G401.6 (cell line): ENCODE data around the gene NAXE.
"Not testable (repeated sequence)": the region's sequence is repeated elsewhere in the genome, so short reads cannot be mapped to it uniquely, and the experiment has no call there.

Source experiments
- FAIRE-seq: peaks from 2 replicates; lab custom pipeline; 2012; peaks lifted over from hg19 to GRCh38; lab: Jason Lieb, UNC

NAXE gene

DNA sequence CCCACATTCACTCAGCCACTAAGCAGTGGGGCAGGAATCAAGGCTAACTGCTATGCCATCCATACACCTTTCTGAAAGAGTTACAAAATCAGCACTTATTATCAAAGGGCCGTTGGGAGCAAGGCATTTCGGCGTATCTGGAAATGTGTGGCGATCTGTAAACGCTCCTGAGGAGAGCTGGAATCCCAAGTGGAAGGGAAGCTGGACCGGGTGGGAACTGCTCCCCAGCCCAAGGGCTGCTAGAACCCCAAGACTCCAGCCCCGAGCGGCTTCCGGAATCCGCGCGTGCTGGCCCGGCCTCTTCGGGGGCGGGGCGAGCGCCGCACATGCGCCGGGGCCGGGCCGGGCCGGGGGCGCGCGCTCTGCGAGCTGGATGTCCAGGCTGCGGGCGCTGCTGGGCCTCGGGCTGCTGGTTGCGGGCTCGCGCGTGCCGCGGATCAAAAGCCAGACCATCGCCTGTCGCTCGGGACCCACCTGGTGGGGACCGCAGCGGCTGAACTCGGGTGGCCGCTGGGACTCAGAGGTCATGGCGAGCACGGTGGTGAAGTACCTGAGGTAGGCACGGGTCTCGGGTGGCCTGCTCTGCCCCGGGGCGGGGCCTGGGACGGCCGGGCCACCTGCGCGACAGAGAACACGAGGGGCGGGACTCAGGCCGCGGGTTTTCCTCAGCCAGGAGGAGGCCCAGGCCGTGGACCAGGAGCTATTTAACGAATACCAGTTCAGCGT, at the start of gene NAXE:
Gene NAXE, plus strand, starts transcription at position 345 of the 726 bp plus-strand sequence. Its CDS starts 29 bp downstream, at position 374.
- no peak for FAIRE-seq

DNA sequence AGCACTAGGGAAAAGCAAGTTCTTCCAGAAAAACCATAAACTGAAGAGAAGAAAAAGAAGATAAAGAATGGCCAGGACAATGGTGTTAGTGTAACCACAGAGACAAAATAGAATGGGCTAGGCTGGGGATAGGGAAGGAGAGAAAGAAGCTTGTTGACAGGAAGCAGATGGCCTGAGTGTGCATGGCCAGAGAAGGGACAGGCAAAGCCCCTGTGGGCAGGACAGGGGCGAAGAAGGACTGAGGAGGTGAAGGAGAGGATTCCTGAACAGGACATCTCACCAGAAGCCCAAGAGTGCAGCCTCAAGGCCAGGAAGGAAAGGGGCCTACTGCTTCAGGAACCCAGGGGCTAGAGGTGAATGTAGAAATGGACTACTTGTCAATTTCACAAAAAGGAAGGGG, 48.5 kb upstream of the NAXE start:
- no peak for FAIRE-seq

DNA sequence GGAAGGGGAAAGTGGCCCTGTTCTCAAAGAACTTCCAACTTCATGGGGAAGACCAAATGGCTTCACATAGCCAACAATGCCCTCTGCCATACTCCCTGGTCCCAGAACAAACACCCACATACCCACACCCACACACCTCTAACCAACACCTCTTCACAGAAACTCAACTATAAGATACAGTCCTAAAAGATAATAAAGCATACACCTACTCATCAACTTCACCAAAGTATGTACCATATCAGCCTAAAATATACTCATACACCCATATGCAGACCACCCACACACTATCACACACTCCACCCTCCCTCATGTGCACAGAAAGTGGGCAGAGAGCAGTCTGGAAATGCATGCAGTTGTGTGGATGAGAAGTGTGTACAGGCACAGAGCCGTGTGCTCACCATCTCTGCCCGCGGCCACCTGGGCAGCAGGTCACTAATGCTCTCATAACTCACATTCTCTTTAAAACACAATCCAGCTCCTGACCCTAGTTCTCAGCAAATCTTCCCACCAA, 46.9 kb upstream of the NAXE start:
- no peak for FAIRE-seq

DNA sequence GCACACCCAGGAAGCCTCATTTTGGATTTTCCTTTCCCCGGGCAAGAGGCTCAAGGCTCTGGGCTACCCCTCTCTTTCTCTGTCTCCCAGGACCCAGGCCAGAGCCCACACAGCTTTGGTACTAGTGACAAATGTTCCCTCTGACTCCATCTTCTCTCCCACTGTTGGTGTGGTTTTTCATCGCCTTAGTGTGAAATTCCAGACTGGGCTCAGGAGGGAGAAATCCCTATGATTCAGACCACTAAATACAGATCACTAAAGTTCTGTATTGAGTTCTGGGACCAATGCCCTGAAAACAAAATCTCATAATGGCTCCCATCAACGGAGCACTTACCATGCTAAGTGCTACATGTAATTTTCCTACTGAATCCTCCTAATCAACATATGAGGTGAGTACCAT, 45.3 kb upstream of the NAXE start:
- no peak for FAIRE-seq

DNA sequence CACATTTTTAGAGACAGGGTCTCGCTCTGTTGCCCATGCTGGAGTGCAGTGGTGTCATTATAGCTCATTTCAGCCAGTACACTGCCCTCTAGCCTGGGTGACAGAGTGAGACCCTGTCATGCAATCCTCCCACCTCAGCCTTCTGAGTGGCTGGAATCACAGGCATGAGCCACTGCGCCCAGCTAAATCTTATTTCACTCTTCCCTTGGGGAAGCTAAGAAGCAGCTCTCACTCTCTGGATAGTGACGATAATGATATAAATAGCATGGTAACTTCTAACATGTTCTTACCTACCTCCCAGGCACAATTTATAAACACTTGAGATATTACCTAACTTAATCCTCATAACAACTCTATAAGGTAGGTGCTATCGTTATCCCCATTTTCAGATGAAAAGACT, 44.1 kb upstream of the NAXE start:
- FAIRE-seq, result no peak

DNA sequence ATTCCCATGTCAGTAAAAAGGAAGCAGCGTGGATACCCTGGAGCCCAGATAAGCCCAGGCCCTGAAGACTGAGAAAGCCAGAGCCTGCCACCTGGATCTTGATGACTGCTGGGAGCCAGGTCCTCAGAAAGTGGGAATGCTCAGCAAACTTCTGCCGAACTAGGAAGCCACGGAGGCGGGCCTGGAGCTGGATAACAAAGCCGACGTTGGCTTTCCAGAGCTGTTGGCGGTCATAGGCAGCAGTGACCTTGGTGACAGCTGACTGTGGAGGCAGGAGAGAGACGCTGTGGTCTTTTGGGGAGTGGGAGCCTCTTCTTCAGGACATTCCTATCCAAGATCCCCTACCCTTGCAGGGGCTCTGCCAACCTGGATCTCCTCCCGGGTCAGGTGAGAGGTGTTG, 43.6 kb upstream of the NAXE start:
- no peak for FAIRE-seq

DNA sequence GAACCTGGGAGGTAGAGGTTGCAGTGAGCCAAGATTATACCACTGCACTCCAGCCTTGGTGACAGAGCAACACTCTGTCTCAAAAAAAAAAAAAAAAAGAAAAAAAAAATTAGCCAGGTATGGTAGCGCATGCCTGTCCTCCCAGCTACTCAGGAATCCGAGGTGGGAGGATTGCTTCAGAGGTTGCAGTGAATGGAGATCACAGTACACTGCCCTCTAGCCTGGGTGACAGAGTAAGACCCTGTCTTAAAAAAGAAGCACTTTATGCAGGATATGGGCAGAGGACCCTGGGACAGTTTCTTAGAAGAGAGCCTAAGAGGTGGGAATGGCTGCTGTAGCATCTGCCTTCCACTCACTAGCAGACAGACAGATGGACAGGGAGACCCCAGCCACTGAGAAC, 42.2 kb upstream of the NAXE start:
- FAIRE-seq, result no peak

DNA sequence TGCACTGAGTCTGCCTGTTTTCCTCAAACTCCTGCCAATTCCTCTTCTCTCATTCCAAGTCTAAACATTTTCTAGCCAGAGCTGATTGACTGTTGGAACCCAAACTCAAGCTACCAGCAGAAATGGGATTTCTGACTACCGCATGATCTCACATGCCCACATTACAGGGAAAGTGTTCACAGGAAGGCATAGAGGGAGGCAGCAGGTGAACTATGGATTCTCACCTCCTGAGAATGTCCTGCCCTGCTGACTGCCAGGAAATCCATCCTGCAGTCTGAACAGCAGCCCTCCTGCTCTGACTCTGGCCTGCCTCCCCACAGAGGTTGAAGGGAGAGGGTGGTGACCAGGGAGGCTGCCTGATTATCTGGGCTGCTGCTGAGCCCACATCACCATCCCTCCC, 41.7 kb upstream of the NAXE start:
- FAIRE-seq, result no peak

DNA sequence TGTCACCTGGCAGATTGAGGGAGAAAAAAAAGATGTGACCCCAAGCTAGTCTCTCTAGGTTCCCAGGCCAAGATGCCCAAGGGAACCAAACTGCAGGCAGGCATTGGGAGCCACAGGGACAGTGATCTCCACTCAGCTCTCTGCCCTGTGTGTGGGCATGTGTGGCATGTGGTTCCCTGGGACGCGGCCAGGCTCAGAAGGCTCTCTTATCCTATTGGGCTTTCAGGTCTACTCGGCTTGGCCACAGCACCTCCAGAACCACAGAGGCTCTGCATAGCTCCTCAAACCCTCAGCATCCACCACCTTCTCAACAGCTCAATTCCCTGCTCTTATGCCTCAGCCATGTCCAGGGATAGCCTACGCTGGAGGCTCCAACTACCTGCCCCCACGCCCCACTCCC, 41.2 kb upstream of the NAXE start:
- FAIRE-seq, result no peak

DNA sequence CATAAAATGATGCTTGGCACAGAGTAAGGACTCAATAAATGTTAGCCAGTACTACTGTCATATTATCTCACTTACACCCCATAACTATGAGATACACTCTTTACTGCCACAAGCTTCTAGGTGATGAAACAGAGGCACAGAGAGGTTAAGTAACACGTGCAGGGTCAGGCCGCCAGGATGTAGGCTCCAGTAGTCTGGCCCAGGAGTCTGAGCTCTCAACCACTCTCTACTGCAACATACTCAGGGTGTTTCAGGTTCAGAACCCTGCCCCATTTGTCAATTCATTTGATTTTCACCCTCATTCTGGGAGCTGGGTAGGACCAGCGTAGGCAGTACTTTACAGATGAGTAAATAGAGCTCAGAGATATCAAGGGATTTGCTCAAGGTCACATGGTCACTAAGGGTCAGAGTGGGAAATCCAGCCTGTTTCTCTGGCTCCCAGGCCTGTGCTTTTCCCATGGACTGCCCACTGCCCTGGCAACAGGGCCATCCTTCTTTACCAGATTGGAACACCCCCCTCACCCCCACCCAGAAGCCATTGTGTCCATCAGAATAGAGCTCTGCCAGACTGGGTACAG, 40.4 kb upstream of the NAXE start:
- FAIRE-seq, result no peak

DNA sequence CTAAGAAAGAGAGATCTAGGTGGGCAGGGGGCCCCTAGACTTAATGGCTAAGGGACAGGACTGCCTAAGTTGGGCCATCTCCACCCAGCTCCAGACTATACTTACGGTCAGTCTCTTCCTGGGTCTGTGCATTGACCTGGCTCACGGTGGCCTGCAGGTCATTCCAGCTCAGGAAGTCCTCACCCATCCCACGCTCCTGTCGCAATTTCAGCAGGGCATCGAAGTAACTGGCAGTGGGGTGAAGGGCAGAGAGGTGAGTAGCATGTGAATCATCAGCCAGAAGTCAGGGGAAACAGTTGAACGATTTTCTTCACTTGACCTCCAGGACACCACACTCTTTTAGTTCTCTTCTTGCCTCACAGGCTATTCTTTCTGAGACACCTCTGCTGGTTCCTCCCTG, 39.7 kb upstream of the NAXE start:
- no peak for FAIRE-seq

DNA sequence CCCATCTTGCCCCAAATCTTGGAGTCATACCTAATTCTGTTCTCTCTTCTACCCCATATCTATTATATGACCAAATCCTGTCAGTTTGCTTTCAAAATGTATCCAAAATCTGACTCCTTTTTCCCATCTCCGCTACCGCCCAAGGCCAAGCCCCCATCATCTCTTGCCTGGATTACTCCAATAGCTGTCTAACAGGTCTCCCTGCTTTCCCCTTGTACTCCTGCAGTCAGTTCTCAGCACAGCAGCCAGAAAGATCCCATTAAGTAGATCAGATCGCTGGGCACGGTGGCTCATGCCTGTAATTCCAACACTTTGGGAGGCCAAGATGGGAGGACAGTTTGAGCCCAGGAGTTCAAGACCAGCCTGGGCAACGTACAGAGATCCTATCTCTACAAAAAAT, 39.1 kb upstream of the NAXE start:
- no peak for FAIRE-seq

DNA sequence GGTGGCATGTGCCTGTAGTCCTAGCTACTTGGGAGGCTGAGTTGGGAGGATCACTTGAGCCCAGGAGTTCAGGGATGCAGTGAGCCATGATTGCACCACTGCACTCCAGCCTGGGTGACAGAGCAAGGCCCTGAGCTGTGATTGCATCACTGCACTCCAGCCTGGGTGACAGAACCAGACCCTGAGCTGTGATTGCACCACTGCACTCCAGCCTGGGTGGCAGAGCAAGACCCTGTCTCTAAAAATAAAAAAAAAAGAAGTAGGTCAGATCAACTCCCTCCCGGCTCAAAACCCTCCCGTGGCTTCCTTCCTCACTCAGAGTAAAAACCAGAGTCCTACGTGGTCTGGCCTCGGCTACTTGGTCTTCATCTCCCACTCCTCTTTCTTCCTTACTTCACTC, 38.6 kb upstream of the NAXE start:
- not testable (repeated sequence) for FAIRE-seq

DNA sequence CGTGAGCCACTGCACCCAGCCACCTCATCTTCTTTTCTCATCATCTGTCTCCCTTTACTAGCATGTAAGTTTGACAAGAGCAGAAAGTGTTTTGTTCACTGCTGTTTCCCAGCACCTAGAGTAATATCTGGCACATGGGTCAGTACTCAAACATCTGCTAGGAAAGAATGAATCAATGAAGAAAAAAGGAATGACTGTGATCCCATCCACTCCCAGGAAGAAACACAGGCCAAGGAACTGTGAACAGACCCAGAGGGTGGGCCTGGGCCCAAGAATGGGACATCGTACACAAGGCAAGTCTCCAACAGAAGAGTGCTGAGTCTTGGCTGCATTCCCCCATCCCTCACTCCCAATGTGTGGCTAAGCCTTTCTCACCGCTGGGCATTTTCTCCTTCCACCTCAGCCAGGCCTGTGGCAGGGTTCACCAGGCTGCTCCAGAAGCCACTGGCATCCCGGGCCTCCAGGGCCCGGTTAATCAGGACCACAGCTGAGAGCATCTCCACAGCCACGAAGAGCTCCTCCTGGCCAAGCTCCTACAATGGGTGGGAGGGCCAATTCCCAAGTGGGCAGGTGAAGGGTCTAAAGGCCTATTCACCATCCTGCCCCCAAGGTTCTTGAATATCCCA, 37.6 kb upstream of the NAXE start:
- FAIRE-seq, result no peak

DNA sequence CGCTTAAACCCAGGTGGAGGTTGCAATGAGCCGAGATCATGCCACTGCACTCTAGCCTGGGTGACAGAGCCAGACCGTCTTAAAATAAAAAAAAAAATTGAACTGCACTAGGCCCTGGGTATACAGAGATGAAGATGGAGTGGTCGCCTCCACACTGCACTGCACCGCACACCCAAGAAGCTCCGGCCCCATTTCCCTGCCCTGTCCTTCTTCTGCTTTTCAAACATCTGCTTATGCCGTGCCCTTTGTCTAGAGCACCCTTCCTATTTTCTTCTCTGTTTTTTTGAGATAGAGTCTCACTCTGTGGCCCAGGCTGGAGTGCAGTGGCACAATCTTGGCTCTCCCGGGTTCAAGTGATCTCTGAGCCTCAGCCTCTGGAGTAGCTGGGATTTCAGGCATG, 36.6 kb upstream of the NAXE start:
- FAIRE-seq, result no peak

DNA sequence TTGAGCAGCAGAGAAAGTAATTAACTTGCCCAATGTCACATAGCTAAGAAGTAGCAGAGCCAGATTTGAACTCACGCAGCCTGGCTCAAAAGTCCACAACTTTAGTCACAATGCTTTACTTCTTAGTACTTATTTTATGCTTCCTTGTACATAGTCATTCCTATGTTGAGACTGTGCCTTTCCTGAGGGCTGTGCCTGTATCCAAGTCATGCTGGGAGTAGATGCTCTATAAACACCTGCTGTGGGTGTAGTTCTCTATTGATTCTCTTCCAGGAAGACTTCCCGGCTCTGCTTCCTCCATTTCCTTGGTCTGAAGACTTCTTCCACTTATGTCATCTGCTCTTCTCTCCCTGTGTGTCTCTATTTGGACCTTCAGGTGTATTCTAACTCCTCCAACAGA, 35.9 kb upstream of the NAXE start:
- FAIRE-seq, result no peak

DNA sequence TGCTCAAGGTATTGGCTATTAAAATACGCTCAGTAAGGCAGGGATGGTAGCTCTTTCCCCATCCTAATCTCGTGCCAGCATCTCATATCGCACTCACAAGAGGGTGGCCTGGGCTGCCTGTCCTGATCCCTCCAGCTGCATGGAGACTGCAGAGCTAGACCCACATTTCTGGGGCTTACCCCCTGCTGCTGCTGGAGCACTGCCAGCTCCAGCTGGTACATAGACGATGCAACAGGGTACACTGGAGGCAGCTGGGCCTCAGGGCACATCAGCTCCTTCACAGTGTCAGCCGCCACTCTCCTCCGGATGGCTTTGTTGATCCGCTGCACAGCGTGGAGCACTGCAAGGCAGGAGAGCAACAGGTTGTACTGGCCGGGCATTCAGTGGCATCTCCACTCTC, 35.2 kb upstream of the NAXE start:
- no peak for FAIRE-seq

DNA sequence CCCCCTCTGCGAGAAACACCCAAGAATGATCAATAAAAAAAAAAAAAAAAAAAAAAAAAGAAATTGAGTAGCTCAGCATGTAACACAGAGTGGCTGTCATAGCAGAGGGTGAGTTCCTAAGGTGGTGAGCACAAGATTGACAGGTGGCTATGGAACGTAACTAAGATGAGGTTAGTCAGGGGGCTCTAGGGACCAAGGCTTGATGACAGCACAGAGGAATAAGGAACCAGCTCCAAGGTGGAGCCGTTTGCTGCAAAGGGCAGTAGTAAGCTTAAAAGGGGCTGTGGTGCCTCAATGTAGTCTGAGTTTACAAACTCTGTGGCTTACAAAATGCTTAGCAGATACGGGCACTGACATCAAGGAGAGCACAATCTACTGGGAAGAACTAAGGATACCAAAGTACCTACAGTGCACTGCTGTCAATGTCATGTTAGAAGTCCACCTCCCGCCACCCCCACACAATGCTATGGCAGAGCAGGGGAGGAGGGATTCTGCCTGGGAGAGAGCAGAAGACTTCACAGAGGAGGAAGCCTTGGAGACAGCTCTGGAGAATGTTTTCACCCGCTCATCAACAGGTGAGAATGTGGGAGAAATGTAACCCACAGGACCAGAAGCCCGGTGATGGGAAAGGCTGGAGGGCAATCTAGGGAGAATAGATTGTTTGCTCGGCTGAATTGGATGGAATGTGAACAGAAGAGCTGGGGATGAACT, 32.3 kb upstream of the NAXE start:
- no peak for FAIRE-seq

DNA sequence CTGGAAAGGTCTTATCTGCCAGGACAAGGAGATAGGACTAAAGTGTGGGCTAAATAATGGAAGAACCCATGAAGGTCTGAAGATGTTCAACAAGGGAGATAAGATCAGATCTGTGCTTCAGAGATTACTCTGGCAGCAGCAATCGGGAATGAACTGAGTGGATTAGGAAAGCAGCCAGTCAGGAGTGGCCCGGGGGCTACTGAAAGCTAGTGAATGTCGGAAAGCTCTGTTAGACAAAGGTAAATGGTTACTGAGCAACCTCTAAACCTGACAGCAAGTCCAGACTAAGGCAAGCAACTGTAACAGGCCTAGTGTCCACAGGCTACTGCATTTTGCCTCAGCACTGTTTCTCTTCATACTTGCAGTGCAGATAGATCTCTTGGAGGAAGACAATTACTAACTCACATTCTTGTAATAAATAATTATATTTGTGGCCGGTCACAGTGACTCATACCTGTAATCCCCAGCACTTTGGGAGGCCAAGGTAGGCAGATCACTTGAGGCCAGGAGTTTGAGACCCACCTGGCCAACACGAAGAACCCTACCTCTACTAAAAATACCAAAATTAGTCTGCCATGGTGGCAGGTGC, 31.7 kb upstream of the NAXE start:
- no peak for FAIRE-seq

DNA sequence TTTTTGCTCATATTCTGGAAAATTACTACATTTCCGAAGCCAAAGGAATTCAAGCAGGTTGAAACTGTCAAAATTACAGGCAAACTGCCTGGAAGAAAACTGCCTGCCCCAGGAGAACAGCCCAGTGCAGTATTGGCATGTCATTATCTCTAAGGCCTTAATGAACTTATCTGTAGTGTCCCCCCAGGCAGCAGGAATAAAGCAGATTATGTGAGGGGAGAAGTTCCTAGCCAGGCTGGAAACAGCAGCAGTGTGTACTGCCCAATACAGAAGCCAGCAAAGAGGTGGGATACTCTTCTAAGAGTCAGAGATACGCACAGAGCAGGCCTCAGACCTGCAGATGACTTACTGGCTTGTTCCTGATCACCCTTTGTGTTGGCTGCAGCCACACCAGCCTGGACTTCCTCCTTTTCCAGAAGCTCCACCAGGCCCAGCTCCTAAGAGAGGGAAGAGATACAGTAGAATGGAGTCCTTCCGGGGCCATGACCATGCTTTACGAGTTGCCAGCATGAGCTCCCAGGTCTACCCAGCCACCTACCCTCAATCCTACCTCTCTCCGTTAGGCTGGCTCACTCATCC, 30.9 kb upstream of the NAXE start:
- FAIRE-seq, result no peak

DNA sequence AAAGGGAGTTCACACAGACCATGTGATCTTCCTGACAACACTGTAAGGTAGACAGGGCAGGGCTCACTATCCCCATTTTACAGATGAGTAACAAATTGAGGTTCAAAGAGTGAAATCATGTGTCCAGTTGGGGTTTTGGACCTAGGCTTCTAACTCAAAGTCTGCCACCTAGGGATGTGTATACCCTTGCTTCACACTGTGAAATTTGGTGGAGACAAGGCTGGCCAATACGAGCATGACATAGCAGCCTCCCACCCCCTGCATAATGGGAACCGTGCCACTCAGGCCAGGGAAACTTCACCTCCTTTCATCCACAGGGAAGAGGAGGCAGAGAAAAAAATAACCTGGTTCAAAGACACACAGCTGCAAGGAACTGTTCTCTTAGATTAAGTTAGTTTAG, 26.1 kb upstream of the NAXE start:
- FAIRE-seq, result no peak

DNA sequence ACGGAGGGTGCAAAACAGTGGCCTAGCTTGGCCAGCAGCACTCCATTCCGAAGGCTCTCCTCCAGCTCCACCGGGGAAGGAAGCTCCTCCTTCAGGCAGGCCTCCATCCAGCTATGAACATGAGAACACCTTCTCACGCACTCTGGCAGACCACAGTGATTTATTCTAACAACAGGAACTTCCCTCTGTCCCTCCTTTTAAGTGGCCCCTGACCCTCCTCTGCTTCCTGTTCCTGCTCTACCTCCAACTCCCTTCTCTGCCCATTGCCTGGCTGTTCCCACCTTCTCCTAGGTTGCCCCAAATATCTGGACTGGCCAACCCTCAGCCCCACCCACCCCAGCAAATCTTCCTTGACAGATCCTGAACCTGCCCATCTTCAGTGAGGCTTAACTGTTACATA, 25.1 kb upstream of the NAXE start:
- FAIRE-seq, result no peak
